Hepatic stellate cell (primary cell): ENCODE data around the gene WDR91.
"Not testable (repeated sequence)": the region's sequence is repeated elsewhere in the genome, so short reads cannot be mapped to it uniquely, and the experiment has no call there.

Source experiments
- DNase-seq: peaks from one replicate; pipeline ENCODE4 v3.0.0; 2011; ENCODE audit warnings: low spot score

WDR91 gene

GRCh38 chr7:135233570-135233969 lies 22.2 kb upstream of the WDR91 start, which contains the start of gene STRA8:
Gene STRA8 (plus strand): TSS chr7:135233838. CDS start chr7:135240525, 6,687 bp downstream.
- no peak for DNase-seq

GRCh38 chr7:135232720-135233119 lies 21.4 kb upstream of the WDR91 start:
- DNase-seq = no peak

GRCh38 chr7:135232087-135232486 lies 20.8 kb upstream of the WDR91 start:
- DNase-seq = no peak

- no peak for DNase-seq
These were observed 20.4 kb upstream of the WDR91 start for GRCh38 chr7:135231686-135232085.

- no peak for DNase-seq
These were observed 12.7 kb upstream of the WDR91 start for GRCh38 chr7:135224027-135224426.

GRCh38 chr7:135217645-135218509 lies 6.6 kb upstream of the WDR91 start:
- no peak for DNase-seq

GRCh38 chr7:135215698-135216097 lies 4.4 kb upstream of the WDR91 start:
- DNase-seq = no peak

GRCh38 chr7:135215180-135215579 lies 3.9 kb upstream of the WDR91 start:
- DNase-seq = no peak

GRCh38 chr7:135213831-135214230 lies 2.5 kb upstream of the WDR91 start:
- no peak for DNase-seq

GRCh38 chr7:135211946-135212685 lies 790 bp upstream of the WDR91 start:
- DNase-seq = not testable (repeated sequence)

- no peak for DNase-seq
These were observed 493 bp downstream of the WDR91 start for GRCh38 chr7:135210888-135211178.

GRCh38 chr7:135209225-135209834 lies 2.0 kb downstream of the WDR91 start:
- no peak for DNase-seq

GRCh38 chr7:135208102-135208793 lies 3.1 kb downstream of the WDR91 start:
- no peak for DNase-seq

GRCh38 chr7:135207406-135208101 lies 3.8 kb downstream of the WDR91 start:
- DNase-seq = no peak

GRCh38 chr7:135206941-135207391 lies 4.4 kb downstream of the WDR91 start:
- no peak for DNase-seq

GRCh38 chr7:135205850-135206249 lies 5.5 kb downstream of the WDR91 start:
- DNase-seq = no peak

GRCh38 chr7:135204876-135205275 lies 6.5 kb downstream of the WDR91 start:
- DNase-seq = no peak

- DNase-seq = peak; percentile 75
These were observed 7.0 kb downstream of the WDR91 start for GRCh38 chr7:135204341-135204749.

- no peak for DNase-seq
These were observed 10.0 kb downstream of the WDR91 start for GRCh38 chr7:135201350-135201749.

- DNase-seq = no peak
These were observed 10.4 kb downstream of the WDR91 start for GRCh38 chr7:135200821-135201331.

GRCh38 chr7:135199439-135199838 lies 11.9 kb downstream of the WDR91 start:
- DNase-seq = no peak
